SH-SY5Y (cell line): ENCODE measurements around the gene RAB40B.

Experiments
- GATA2 ChIP-seq: IDR thresholded peaks from 2 replicates; pipeline ENCODE4 v1.6.1; 2011; ENCODE audit warnings: mild to moderate bottlenecking, low read depth, low read length
- GATA3 ChIP-seq: IDR thresholded peaks from 2 replicates; pipeline ENCODE4 v1.6.1; 2011; ENCODE audit warnings: low read depth, mild to moderate bottlenecking, low read length, moderate library complexity

DNA sequence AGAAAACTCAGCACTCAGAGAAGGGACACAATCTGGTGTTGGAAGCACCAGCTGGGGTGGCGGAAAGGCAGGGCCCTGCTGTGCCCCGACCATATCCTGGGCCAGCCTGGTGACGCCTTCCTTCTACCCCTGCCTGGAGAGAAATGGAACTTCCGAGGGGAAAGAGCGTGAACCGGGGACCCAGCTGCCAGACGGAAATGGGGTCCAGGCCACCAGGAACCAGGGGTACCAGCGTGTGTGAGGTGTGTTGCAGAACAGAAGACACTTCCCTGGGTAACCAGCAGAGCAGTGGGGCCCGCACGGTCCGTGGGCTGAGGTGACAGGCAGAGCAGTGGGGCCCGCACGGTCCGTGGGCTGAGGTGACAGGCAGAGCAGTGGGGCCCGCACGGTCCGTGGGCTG is 6.8 kb downstream of the RAB40B start:
- no peak for TF ChIP-seq GATA2
- TF ChIP-seq GATA3: no peak
